HFFc6 (cell line): Measurements from ENCODE around the gene PDE4C. TPM values are rescaled to one million over a fixed set of nuclear protein-coding genes. Genes with fewer than 3 reads are reported as not detected.

Experiments
- DNase-seq: peaks from one replicate; pipeline ENCODE4 v3.0.0-alpha.2; 2018
- H3K27ac Mint-ChIP-seq: 2 replicates; pipeline ENCODE4 v1.8.0; 2020; ENCODE audit warnings: mild to moderate bottlenecking, mixed read lengths
- H3K27me3 Mint-ChIP-seq: 2 replicates; pipeline ENCODE4 v1.8.0; 2021; ENCODE audit warnings: mild to moderate bottlenecking, moderate library complexity, mixed read lengths; ENCODE audit not compliant: insufficient read depth
- H3K36me3 Mint-ChIP-seq: 2 replicates; pipeline ENCODE4 v1.8.0; 2021; ENCODE audit warnings: low read depth, mixed read lengths
- H3K4me1 Mint-ChIP-seq: 2 replicates; pipeline ENCODE4 v1.8.0; 2020; ENCODE audit warnings: low read depth, mixed read lengths
- H3K4me3 Mint-ChIP-seq: 2 replicates; pipeline ENCODE4 v1.8.0; 2020; ENCODE audit warnings: mild to moderate bottlenecking, moderate library complexity, mixed read lengths
- H3K9me3 Mint-ChIP-seq: 2 replicates; pipeline ENCODE4 v1.8.0; 2020; ENCODE audit warnings: mild to moderate bottlenecking, mixed read lengths
- long read RNA-seq: library from polyadenylated mRNA; unstranded; transcript quantifications from one replicate; pipeline ENCODE4 v2.0.0, GENCODE V29; 2019
- total RNA-seq, 6 experiments: library from RNA; stranded (reverse); fragmentation: NEBNext Ultra II Directional; extraction: Animal tissue kit (Norgen Biotek cat#: 25700); gene quantifications; 2 replicates in 1 of 6; 3 replicates in 5 of 6; pipeline ENCODE4 v1.2.3, GENCODE V29; 2021
- TF ChIP-seq, protein P1 (sequence below): fragments of 200-600 bp; sonication (generic); IDR thresholded peaks from 2 replicates; pipeline ENCODE4 v1.5.0; 2021; ENCODE audit warnings: antibody characterized with exemption, mild to moderate bottlenecking

The PDE4C gene
- total RNA-seq, result under 1 TPM in 1 of 6 experiments, not detected in 5; 0.14 TPM
- long read RNA-seq, result 0 reads

DNA sequence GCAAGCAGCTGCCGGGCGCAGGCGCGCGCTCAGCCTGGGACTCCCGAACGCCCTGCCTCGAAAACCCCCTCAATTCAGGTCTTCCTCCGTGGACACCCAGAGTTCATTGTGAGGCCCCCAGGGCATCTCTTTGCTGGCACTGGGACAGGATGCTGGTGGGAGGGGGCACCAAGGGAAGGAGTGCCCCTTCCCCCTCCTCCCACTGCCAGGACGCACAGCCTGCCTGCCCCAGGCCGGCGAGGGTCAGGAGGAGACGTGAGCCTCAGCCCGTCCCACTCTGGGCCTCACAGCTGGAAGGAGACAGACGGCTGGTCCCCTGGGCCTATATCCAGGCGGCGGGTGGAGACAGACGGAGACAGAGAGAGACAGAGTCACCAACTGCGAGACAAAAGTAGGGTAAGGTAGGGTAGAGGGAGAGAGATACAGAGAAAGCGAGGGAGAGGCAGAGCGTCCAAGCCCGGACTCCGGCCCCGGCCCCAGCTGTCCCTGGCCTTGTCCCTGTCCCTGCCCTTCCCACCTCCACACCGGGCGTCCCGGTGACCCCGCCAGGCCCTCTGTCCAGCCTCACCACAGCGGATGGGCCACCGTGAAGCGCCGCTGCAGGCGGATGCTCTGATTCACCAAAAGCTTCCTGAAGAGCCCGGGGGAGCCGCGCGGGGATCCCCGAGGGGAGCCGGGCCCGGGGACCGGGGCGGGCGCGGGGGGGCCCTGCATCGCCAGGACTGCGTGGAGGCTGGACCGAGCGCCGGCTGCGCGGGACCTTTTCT, at the start of gene PDE4C:
PDE4C (minus strand) TSS at position 737 of the 767 bp plus-strand sequence; CDS start at position 714, 23 bp downstream.
- H3K4me3 Mint-ChIP-seq, result no peak within 1 kb of the TSS
- peaks cover under 1% of the 10 kb centered on the region for H3K27me3 Mint-ChIP-seq
- no peak for DNase-seq
- no peaks in the 10 kb centered on the region for H3K9me3 Mint-ChIP-seq
- TF ChIP-seq, protein P1, sequence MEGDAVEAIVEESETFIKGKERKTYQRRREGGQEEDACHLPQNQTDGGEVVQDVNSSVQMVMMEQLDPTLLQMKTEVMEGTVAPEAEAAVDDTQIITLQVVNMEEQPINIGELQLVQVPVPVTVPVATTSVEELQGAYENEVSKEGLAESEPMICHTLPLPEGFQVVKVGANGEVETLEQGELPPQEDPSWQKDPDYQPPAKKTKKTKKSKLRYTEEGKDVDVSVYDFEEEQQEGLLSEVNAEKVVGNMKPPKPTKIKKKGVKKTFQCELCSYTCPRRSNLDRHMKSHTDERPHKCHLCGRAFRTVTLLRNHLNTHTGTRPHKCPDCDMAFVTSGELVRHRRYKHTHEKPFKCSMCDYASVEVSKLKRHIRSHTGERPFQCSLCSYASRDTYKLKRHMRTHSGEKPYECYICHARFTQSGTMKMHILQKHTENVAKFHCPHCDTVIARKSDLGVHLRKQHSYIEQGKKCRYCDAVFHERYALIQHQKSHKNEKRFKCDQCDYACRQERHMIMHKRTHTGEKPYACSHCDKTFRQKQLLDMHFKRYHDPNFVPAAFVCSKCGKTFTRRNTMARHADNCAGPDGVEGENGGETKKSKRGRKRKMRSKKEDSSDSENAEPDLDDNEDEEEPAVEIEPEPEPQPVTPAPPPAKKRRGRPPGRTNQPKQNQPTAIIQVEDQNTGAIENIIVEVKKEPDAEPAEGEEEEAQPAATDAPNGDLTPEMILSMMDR, result no peak
- no peaks in the 10 kb centered on the region for H3K36me3 Mint-ChIP-seq
- no peak within 1 kb of the TSS for H3K27ac Mint-ChIP-seq
- peaks cover 14% of the 10 kb centered on the region for H3K4me1 Mint-ChIP-seq

DNA sequence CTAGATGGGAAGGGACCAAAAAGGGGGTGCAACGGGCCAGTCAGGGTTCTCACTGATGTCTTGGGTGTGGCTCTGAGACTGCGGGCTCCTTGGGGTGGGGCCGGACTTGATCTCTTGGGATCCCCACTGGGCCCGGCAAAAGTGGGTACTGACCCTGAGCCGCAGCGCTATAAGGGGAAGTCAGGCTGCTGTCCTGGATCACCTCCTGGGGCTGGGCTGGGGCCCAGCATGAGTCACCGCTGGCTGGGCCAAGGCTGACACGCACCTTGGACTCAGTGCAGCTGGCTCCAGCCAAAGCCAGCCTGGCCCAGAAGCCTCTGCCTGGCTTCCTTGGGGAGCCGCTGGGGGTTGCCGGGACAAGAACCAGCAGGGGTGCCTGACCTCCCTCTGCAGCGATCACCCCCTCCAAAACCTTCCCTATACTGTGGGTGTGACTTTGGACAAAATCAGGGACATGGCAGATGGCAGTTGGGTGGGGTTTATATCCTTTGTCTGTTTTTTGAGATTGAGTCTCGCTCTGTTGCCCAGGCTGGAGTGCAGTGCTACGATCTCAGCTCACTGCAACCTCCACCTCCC, 48.6 kb upstream of the PDE4C start:
- H3K4me1 Mint-ChIP-seq, result peaks cover 43% of the 10 kb centered on the region
- H3K27ac Mint-ChIP-seq, result peak overlapping the region; percentile 89
- peaks cover 12% of the 10 kb centered on the region; the same call in 1 of the 2 replicates for H3K9me3 Mint-ChIP-seq
- TF ChIP-seq, protein P1, result 0 out of 2 replicates have a peak, but pooled peaks have one; percentile 17
- H3K27me3 Mint-ChIP-seq, result peaks cover 75% of the 10 kb centered on the region
- H3K36me3 Mint-ChIP-seq, result peaks cover 19% of the 10 kb centered on the region
- DNase-seq, result peak; percentile 89
- peak overlapping the region; percentile 76 for H3K4me3 Mint-ChIP-seq

DNA sequence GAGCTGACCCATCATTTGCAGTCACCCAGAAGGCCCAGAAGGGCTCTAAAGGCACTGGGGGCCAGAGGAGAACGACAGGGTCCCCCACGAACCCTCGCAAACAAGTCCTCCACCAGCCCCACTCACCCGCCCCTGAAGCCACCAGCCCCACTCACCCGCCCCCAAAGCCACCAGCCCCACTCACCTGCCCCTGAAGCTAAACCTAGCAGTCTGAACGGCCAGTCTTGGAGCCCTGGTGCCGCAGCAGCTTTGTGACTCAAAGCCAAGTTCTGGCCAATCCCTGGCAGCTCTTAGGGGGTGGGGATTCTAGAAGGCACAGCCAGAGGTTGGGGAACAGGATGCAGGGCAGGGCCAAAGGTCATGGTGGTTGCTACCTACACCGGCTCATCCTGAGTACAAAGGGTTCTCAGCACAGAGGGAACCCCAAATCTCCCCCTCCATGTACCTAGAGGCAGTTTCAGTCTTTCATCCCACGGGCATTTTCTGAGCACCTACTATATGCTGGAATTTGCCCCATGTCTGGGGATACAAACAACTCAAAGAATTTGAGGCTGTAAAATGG, 48.1 kb upstream of the PDE4C start, which contains the start of gene IQCN:
IQCN (minus strand) TSS at position 234 of the 562 bp plus-strand sequence. CDS start 4,974 bp downstream, outside the sequence.
- peak; percentile 41 for DNase-seq
- H3K27me3 Mint-ChIP-seq, result peaks cover 69% of the 10 kb centered on the region
- peak within 1 kb of the TSS; percentile 76 for H3K4me3 Mint-ChIP-seq
- H3K9me3 Mint-ChIP-seq, result peaks cover 6% of the 10 kb centered on the region; the same call in 1 of the 2 replicates
- TF ChIP-seq, protein P1, result no peak
- H3K27ac Mint-ChIP-seq, result peak within 1 kb of the TSS; percentile 89
- H3K36me3 Mint-ChIP-seq, result peaks cover 14% of the 10 kb centered on the region
- H3K4me1 Mint-ChIP-seq, result peaks cover 40% of the 10 kb centered on the region

DNA sequence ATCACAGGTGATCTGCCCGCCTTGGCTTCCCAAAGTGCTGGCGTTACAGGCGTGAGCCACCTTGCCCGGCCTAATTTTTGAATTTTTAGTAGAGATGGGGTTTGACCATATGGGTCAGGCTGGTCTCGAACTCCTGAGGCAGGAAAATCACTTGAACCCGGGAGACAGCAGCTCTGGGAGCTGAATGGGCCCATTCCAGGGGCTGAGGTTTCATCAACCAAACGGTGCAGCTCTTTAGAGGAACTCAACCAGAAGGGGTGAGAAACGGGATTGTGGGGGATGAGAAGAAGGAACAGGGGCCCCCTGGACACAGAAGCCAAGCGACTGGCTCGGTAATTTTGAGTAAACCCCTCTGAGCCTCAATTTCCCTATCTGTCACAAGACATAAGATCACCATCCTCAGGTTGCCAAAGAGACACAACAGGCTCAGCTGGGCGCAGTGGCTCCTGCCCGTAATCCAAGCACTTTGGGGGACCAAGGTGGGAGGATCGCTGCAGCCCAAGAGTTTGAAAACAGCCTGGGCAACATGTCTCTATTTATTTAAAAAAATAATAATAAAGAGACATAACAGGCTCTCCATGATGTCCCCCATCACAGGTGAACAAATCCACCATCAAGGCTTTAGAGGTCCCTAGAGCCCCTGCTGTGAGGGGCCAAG, 47.5 kb upstream of the PDE4C start:
- Mint-ChIP-seq H3K36me3 (peaks cover 9% of the 10 kb centered on the region; the same call in 1 of the 2 replicates), H3K4me3 (peak overlapping the region; percentile 76), H3K4me1 (peaks cover 33% of the 10 kb centered on the region), H3K9me3 (peaks cover 5% of the 10 kb centered on the region; the same call in 1 of the 2 replicates), H3K27me3 (peaks cover 65% of the 10 kb centered on the region), H3K27ac (peak overlapping the region; percentile 89)
- no peak for DNase-seq
- TF ChIP-seq, protein P1, result no peak

DNA sequence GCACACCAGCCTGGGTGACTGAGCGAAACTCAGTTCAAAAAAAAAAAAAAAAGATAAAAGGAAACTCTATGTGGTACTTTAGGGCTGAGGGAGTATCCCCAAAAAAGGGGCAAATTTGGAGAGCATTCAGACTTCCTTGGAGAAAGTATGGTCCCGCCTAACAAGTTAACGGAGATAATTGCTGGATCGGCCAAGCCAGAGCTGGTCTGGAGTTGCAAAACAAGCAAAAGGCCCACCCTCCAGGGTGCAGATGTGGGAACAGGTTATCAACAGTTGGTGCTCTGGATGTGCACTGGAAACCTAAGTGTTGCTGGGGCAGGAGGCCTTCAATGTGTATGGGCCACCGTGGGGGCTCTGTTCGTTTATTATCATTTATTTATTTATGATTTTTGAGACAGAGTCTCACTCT, 45.2 kb upstream of the PDE4C start:
- Mint-ChIP-seq H3K4me3 (peak overlapping the region; percentile 6; the same call in 1 of the 2 replicates), H3K4me1 (peaks cover 26% of the 10 kb centered on the region), H3K27me3 (peaks cover 52% of the 10 kb centered on the region), H3K36me3 (peaks cover 5% of the 10 kb centered on the region), H3K9me3 (peaks cover 5% of the 10 kb centered on the region; the same call in 1 of the 2 replicates), H3K27ac (no peak overlapping the region; the same call in 1 of the 2 replicates)
- no peak for DNase-seq
- TF ChIP-seq, protein P1, result no peak
